Gastroesophageal sphincter (tissue), 2 donors: ENCODE data around the gene IMMP2L.

Experiments
- POLR2A ChIP-seq, 2 donors: fragments of 450-650 bp; IDR thresholded peaks; one replicate each; pipeline ENCODE4 v1.6.1; 2017; ENCODE audit warnings: antibody characterized with exemption in 2 of 2, mild to moderate bottlenecking in 2 of 2, moderate library complexity in 1 of 2
- POLR2AphosphoS5 ChIP-seq: sonication (generic); formaldehyde crosslinking; IDR thresholded peaks from one replicate; pipeline ENCODE4 v1.6.1; 2017; ENCODE audit warnings: antibody characterized with exemption

- TF ChIP-seq POLR2AphosphoS5 (no peak), POLR2A (IDR thresholded peaks at IDR 0.05) (no peak)
Observed at GRCh38 chr7:111409714-111410422, 152.4 kb downstream of the IMMP2L start.
